Fibroblast of the aortic adventitia (primary cell): ENCODE results near the gene PARVA. TPM values are rescaled to one million over a fixed set of nuclear protein-coding genes. Genes with fewer than 3 reads are reported as not detected.
"Not testable (repeated sequence)": the region's sequence is repeated elsewhere in the genome, so short reads cannot be mapped to it uniquely, and the experiment has no call there.

Source experiments
- DNase-seq: peaks from one replicate; pipeline ENCODE4 v3.0.0-alpha.2; 2010; ENCODE audit warnings: low read depth
- H3K4me3 ChIP-seq: 2 replicates; pipeline ENCODE4 v1.5.1; 2011; ENCODE audit warnings: low read depth, mild to moderate bottlenecking, control low read depth, low read length, moderate library complexity
- CTCF ChIP-seq: IDR thresholded peaks from 2 replicates; pipeline ENCODE4 v1.5.1; 2011; ENCODE audit warnings: mild to moderate bottlenecking, low read length, control low read depth, inconsistent platforms; ENCODE audit not compliant: insufficient read depth
- total RNA-seq: library from RNA; depleted of rRNA; stranded (reverse); fragments of >200 nt; gene quantifications from 2 replicates; pipeline ENCODE4 v1.2.3, GENCODE V29; 2012; ENCODE audit warnings: low replicate concordance

Gene PARVA
- total RNA-seq, 1 donor, result 64.0 TPM

DNA sequence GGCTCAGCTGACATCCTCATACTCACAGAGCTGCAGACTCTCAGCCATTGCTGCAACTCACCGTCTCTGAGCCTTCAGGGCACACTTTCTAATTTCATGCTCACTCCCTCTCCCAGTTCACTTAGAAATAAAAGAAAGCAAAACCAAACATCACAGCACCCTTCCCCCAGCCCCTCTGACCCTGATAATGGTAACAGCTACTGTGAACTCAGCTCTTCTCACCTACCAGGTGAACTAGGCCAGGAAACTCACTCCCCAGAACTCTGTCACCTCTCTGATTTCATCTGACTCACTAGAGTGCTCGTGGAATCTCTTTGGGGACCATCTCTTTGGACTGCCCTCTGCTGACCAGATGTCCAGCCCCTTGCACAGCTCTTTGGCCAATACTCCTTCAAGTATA lies 14.5 kb upstream of the PARVA start:
- no peak for TF ChIP-seq CTCF
- H3K4me3 ChIP-seq, result no peak overlapping the region
- no peak for DNase-seq

DNA sequence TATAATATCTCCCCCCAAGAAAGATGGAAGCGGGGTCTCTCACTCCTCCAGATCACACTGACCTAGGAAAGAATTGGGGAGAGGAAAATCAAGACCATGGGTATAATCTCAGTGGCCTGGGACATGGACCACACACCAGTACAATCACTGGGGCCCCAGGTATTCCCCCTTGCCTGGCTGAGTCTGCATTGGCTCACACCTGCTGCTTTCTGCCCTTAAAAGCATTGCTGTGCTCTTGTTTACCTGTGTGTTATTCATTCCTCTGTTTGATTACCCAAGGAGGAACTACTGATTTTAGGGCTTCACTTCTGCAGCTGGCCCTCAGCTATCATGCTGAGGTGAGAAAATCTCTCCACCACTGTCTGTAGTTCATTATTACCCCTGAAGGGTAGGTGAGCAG lies 14.0 kb upstream of the PARVA start:
- no peak overlapping the region for H3K4me3 ChIP-seq
- DNase-seq, result no peak
- TF ChIP-seq CTCF, result no peak

- not testable (repeated sequence) for H3K4me3 ChIP-seq, DNase-seq
Observed at GRCh38 chr11:12365965-12366575, 11.3 kb upstream of the PARVA start.

DNA sequence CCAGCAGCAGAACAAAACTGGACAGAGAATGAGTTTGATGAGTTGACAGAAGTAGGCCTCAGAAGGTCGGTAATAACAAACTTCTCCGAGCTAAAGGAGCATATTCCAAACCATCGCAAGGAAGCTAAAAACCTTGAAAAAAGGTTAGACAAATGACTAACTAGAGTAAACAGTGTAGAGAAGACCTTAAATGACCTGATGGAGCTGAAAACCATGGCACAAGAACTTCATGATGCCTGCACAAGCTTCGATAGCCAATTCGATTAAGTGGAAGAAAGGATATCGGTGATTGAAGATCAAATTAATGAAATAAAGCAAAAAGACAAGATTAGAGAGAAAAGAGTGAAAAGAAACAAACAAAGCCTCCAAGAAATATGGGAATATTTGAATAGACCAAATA lies 10.3 kb upstream of the PARVA start:
- not testable (repeated sequence) for DNase-seq, H3K4me3 ChIP-seq

DNA sequence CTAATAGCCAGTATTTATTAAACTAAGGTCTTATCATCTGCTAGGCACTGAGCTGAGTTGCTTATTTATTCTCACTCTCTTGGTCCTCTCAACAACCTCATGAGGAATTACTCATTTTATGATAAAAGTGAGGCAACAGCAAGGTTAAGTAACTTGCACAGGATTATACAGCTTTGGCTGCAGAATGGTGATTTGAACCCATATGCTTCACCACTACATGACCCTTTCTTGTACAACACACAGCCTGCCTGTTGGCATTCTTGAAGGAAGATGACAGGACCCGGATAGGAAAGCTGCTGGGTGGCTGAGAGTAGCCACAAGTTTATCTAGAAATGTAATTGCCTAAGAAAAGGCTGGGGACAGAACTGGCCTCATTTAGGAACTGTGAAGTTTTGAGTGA lies 5.3 kb upstream of the PARVA start:
- DNase-seq, result no peak
- no peak for TF ChIP-seq CTCF
- no peak overlapping the region for H3K4me3 ChIP-seq

DNA sequence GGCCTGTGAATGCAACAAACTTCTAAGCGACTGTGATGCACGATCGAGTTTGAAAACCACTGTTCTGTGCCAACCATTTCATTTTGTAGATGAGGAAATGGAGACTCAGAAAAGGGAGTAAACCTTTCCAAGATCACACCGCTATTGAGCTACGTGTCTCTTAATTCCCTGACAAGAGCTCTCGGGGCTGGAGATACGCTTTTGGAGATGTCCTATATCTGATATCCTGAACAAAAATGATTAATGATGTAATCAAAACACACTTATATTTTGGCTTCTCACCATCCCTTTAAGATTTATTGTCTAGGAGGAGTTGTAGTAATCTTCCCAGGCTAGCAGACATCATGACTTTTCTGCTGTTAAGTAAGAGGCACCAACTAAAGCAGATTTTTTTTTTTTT lies 1.7 kb upstream of the PARVA start:
- no peak for TF ChIP-seq CTCF

GRCh38 chr11:12376259-12377081 lies 901 bp upstream of the PARVA start:
- DNase-seq, result peak; percentile 84
- no peak for TF ChIP-seq CTCF
- H3K4me3 ChIP-seq, result peak overlapping the region; percentile 83

More for the DNA sequence above, 1.7 kb upstream of the PARVA start:
- DNase-seq, result no peak
- H3K4me3 ChIP-seq, result no peak overlapping the region
